A549 (cell line): Measurements from ENCODE around the gene CD151. TPM values are rescaled to one million over a fixed set of nuclear protein-coding genes. Genes with fewer than 3 reads are reported as not detected.

ENCODE experiments used
- ATAC-seq, 2 experiments: fragments of 200-7000 bp in 1 of 2; fragments of >200 bp in 1 of 2; cut with Nextera tagmentation in 1 of 2; cut with Tn5 transposase in 1 of 2; 3 replicates each; pipeline versions ENCODE4 v1.8.0 to v1.9.1; 2018 to 2020; ENCODE audit warnings: mild to moderate bottlenecking in 1 of 2, moderate library complexity in 1 of 2
- CTCF ChIA-PET: fragments of 300-600 bp; sonication (Branson Sonifier 250); formaldehyde crosslinking; extraction: SDS; loops from one replicate; lab custom pipeline; 2021; ENCODE audit warnings: antibody characterized with exemption, inconsistent platforms; lab: Yijun Ruan, JAX
- POLR2A ChIA-PET: fragments of 350-600 bp; formaldehyde crosslinking; extraction: SDS; loops from one replicate; lab custom pipeline; 2021; ENCODE audit warnings: antibody characterized with exemption, inconsistent platforms; lab: Yijun Ruan, JAX
- DNase-seq, 2 experiments: peaks; one replicate each; pipeline versions ENCODE4 v3.0.0 to v3.0.0-alpha.2; 2011 to 2016; ENCODE audit warnings: low read depth in 1 of 2, low spot score in 1 of 2
- FAIRE-seq: peaks from 2 replicates; lab custom pipeline; 2011; peaks lifted over from hg19 to GRCh38; lab: Jason Lieb, UNC
- H3K27ac ChIP-seq, 2 experiments: fragments of >200 bp; sonication (Bioruptor Twin); formaldehyde crosslinking; 3 replicates each; pipeline ENCODE4 v1.5.1; 2016 to 2017
- H3K4me1 ChIP-seq: fragments of >200 bp; sonication (Bioruptor Twin); formaldehyde crosslinking; 3 replicates; pipeline ENCODE4 v1.6.1; 2016
- H3K4me2 ChIP-seq: fragments of >200 bp; sonication (Bioruptor Twin); formaldehyde crosslinking; 3 replicates; pipeline ENCODE4 v1.6.1; 2016
- H3K4me3 ChIP-seq: fragments of >200 bp; sonication (Bioruptor Twin); formaldehyde crosslinking; 3 replicates; pipeline ENCODE4 v1.5.1; 2016
- H3K9me3 ChIP-seq: fragments of >200 bp; sonication (Bioruptor Twin); formaldehyde crosslinking; 3 replicates; pipeline ENCODE4 v1.6.1; 2016
- ATOH8 ChIP-seq: fragments of 250-450 bp; sonication (Bioruptor Pico); IDR thresholded peaks from 2 replicates; pipeline ENCODE4 v1.5.0; 2020; ENCODE audit warnings: low read depth, mild to moderate bottlenecking, moderate library complexity
- BCL3 ChIP-seq: fragments of >200 bp; sonication (Bioruptor Twin); formaldehyde crosslinking; IDR thresholded peaks from 3 replicates; pipeline ENCODE4 v1.6.1; 2016
- CTCF ChIP-seq: fragments of >200 bp; sonication (Bioruptor Twin); formaldehyde crosslinking; IDR thresholded peaks from 3 replicates; pipeline ENCODE4 v1.5.1; 2016
- E2F6 ChIP-seq: IDR thresholded peaks from 2 replicates; pipeline ENCODE4 v1.6.1; 2012; ENCODE audit warnings: low read depth, borderline replicate concordance
- FOSB ChIP-seq: fragments of 250-450 bp; sonication (Bioruptor Pico); IDR thresholded peaks from 2 replicates; pipeline ENCODE4 v1.5.0; 2020; ENCODE audit warnings: mild to moderate bottlenecking, moderate library complexity
- GATA3 ChIP-seq: IDR thresholded peaks from 2 replicates; pipeline ENCODE4 v1.6.1; 2012; ENCODE audit warnings: borderline replicate concordance
- HES2 ChIP-seq: fragments of >200 bp; sonication (Bioruptor Twin); formaldehyde crosslinking; IDR thresholded peaks from 2 replicates; pipeline ENCODE4 v1.6.1; 2016
- JUN ChIP-seq, 2 experiments: fragments of >200 bp; sonication (Bioruptor Twin); formaldehyde crosslinking; IDR thresholded peaks; 2 replicates in 1 of 2; 3 replicates in 1 of 2; pipeline ENCODE4 v1.6.1; 2016 to 2017
- KDM1A ChIP-seq: fragments of 200-600 bp; sonication (generic); IDR thresholded peaks from 2 replicates; pipeline ENCODE4 v1.6.1; 2016; ENCODE audit warnings: low read depth, mild to moderate bottlenecking
- MAX ChIP-seq: IDR thresholded peaks from 2 replicates; pipeline ENCODE4 v1.6.1; 2012
- MYC ChIP-seq: IDR thresholded peaks from 2 replicates; pipeline ENCODE4 v1.6.1; 2012; ENCODE audit warnings: mild to moderate bottlenecking, inconsistent platforms, low read length, improper control_type of control experiment, borderline replicate concordance
- PBX3 ChIP-seq: IDR thresholded peaks from 2 replicates; pipeline ENCODE4 v1.6.1; 2012
- POLR2A ChIP-seq: IDR thresholded peaks from 2 replicates; pipeline ENCODE4 v1.6.1; 2012; ENCODE audit warnings: mild to moderate bottlenecking, low read length
- POLR2AphosphoS2 ChIP-seq: conservative IDR thresholded peaks from 2 replicates; pipeline ENCODE4 v1.6.1; 2012; ENCODE audit warnings: low read length, improper control_type of control experiment, inconsistent platforms
- RAD21 ChIP-seq, 2 experiments: fragments of >200 bp in 1 of 2; sonication (Bioruptor Twin) in 1 of 2; formaldehyde crosslinking in 1 of 2; IDR thresholded peaks in 1 of 2; conservative IDR thresholded peaks in 1 of 2; 2 replicates in 1 of 2; 3 replicates in 1 of 2; pipeline ENCODE4 v1.6.1; 2012 to 2018; ENCODE audit warnings: inconsistent platforms in 1 of 2
- TP53 ChIP-seq: fragments of 250-450 bp; sonication (Bioruptor Pico); IDR thresholded peaks from 2 replicates; pipeline ENCODE4 v1.5.0; 2021; ENCODE audit warnings: mild to moderate bottlenecking, moderate library complexity
- USF2 ChIP-seq: fragments of 450-650 bp; IDR thresholded peaks from 2 replicates; pipeline ENCODE4 v1.6.1; 2014; ENCODE audit warnings: antibody characterized with exemption
- ZNF302 ChIP-seq: fragments of 250-450 bp; sonication (Bioruptor Pico); IDR thresholded peaks from 2 replicates; pipeline ENCODE4 v1.9.0; 2021; ENCODE audit warnings: inconsistent platforms, mild to moderate bottlenecking, moderate library complexity
- ZSCAN20 ChIP-seq: fragments of 250-450 bp; sonication (Bioruptor Pico); IDR thresholded peaks from 2 replicates; pipeline ENCODE4 v1.8.0; 2022; ENCODE audit warnings: mild to moderate bottlenecking, moderate library complexity
- WGBS: methylation state at CpG from one replicate; pipeline ENCODE4 v1.1.6; 2017; ENCODE audit errors: missing lambda C conversion rate; 5-methylcytosine and 5-hydroxymethylcytosine counted together
- polyA plus RNA-seq, 4 experiments: library from polyadenylated mRNA; depleted of rRNA in 3 of 4; stranded (reverse); fragments of >200 nt; fragmentation: RNase III in 1 of 4; extraction: RNeasy Plus Mini Kit Qiagen cat#74134 plus additional on column Dnase treatment in 1 of 4; gene quantifications; 2 replicates in 3 of 4; 3 replicates in 1 of 4; pipeline ENCODE4 v1.2.3, GENCODE V29; 2011 to 2017

The CD151 gene
- polyA plus RNA-seq, 2 of the 4 experiments (the other 2 are of a cell fraction): 409 to 701 TPM

- TF ChIP-seq ZNF302 (CRISPR knock-in tag): no peak
- TF ChIP-seq, all 56 proteins: peak for 3
These were observed 4.6 kb downstream of the CD151 start (continued) for GRCh38 chr11:837189-837989.

GRCh38 chr11:837990-838307 lies 5.2 kb downstream of the CD151 start:
- Histone ChIP-seq H3K4me1 (peaks cover 66% of the 10 kb centered on the region), H3K4me2 (peak overlapping the region; percentile 92), H3K27ac (peak overlapping the region; percentile 61 to 99), H3K9me3 (no peaks in the 10 kb centered on the region), H3K4me3 (no peak overlapping the region)
- TF ChIP-seq JUN (IDR thresholded peaks at IDR 0.05) (peak in 1 of 2 experiments; percentile 27; a peak in 1 of 5 replicates), GATA3 (peak; percentile 2; the same call in 1 of the 2 replicates), CTCF (no peak)
- WGBS: 66% methylated on average over 8 of the region's 8 CpGs
- POLR2A ChIA-PET: interaction anchor here (3.4 kb wide), 1 partner anchor 18 kb away, joined by 16 read pairs; the partner anchor contains the start of gene PNPLA2
- ATAC-seq (no peak), FAIRE-seq (no peak), DNase-seq (no peak)
- CTCF ChIA-PET: interaction anchor here (1.4 to 3.7 kb wide), 3 partner anchors 10 to 22 kb away, joined by 3 to 21 read pairs (median 4); no protein-coding TSS in a partner anchor

GRCh38 chr11:838441-839279 lies 5.9 kb downstream of the CD151 start:
- CTCF ChIA-PET: interaction anchor here (0.9 to 3.7 kb wide), 5 partner anchors 8 to 21 kb away, joined by 3 to 21 read pairs (median 3); partner anchors contain the start of gene CRACR2B
- peaks cover 66% of the 10 kb centered on the region for H3K4me1 ChIP-seq
- ATAC-seq (peak; percentile 8 to 16; a peak in 5 of 6 replicates), DNase-seq (peak; percentile 56 to 86), FAIRE-seq (no peak)
- peak overlapping the region; percentile 61 to 99 for H3K27ac ChIP-seq
- 18% methylated on average over 13 of the region's 17 CpGs for WGBS
- no peaks in the 10 kb centered on the region for H3K9me3 ChIP-seq
- POLR2A ChIA-PET: interaction anchor here (3.4 kb wide), 1 partner anchor 19 kb away, joined by 16 read pairs; the partner anchor contains the start of gene PNPLA2
- H3K4me3 ChIP-seq: no peak overlapping the region
- H3K4me2 ChIP-seq: peak overlapping the region; percentile 92
- TF ChIP-seq MAX: peak; percentile 98
- TF ChIP-seq HES2: no peak
- peak; percentile 25 for TF ChIP-seq POLR2AphosphoS2
- peak; percentile 41 for TF ChIP-seq POLR2A
- peak in 1 of 2 experiments; percentile 69; a peak in 4 of 5 replicates for TF ChIP-seq JUN (IDR thresholded peaks at IDR 0.05)
- peak; percentile 71; the same call in 1 of the 2 replicates for TF ChIP-seq MYC
- TF ChIP-seq CTCF: peak; percentile 35; the same call in 2 of the 3 replicates
- no peak for TF ChIP-seq ZSCAN20 (CRISPR knock-in tag)
- TF ChIP-seq BCL3: peak; percentile 24; the same call in 1 of the 3 replicates
- TF ChIP-seq ZNF302 (CRISPR knock-in tag): no peak
- peak; percentile 79 for TF ChIP-seq USF2
- peak; percentile 24; the same call in 1 of the 2 replicates for TF ChIP-seq TP53
- TF ChIP-seq PBX3: peak; percentile 87
- peak; percentile 70; the same call in 1 of the 2 replicates for TF ChIP-seq E2F6
- peak; percentile 7; the same call in 1 of the 2 replicates for TF ChIP-seq GATA3
- no peak for TF ChIP-seq RAD21 (conservative IDR thresholded peaks at IDR 0.05 in 1 of 2, IDR thresholded peaks at IDR 0.05 in 1 of 2)
- TF ChIP-seq ATOH8 (CRISPR knock-in tag): no peak
- peak; percentile 41; the same call in 1 of the 2 replicates for TF ChIP-seq FOSB (CRISPR knock-in tag)
- TF ChIP-seq KDM1A: no peak
